IMR-90 (cell line): ENCODE data around the gene BCL2L12. TPM values are rescaled to one million over a fixed set of nuclear protein-coding genes. Genes with fewer than 3 reads are reported as not detected.

Experiments
- ATAC-seq: fragments of 200-7000 bp; cut with Tn5 transposase; 2 replicates; pipeline ENCODE4 v1.9.1; 2020; ENCODE audit warnings: low read depth, mild to moderate bottlenecking, moderate library complexity
- BruUV-seq: library from RNA; stranded (reverse); fragments of 400-500 nt; replicated peaks from 2 replicates; lab custom pipeline; 2021; lab: Mats Ljungman, UMichigan
- CTCF ChIA-PET: fragments of 300-600 bp; formaldehyde crosslinking; extraction: SDS; loops from one replicate; lab custom pipeline; 2021; ENCODE audit warnings: antibody characterized with exemption; lab: Yijun Ruan, JAX
- POLR2A ChIA-PET: fragments of 300-600 bp; sonication (Branson Sonifier 250); formaldehyde crosslinking; loops from one replicate; lab custom pipeline; 2022; ENCODE audit warnings: antibody characterized with exemption; ENCODE audit not compliant: unreplicated experiment; lab: Charles Lee
- DNase-seq: peaks from one replicate; pipeline ENCODE4 v3.0.0; 2013
- H2AFZ ChIP-seq: replicated peaks from 2 replicates; pipeline ENCODE3; 2013; ENCODE audit warnings: low read length, mild to moderate bottlenecking; ENCODE audit not compliant: poor library complexity
- H2AK5ac ChIP-seq: 2 replicates; pipeline ENCODE4 v1.6.1; 2013; ENCODE audit warnings: low read depth, low read length, inconsistent platforms
- H2AK9ac ChIP-seq: replicated peaks from 2 replicates; pipeline ENCODE3; 2013; ENCODE audit warnings: mild to moderate bottlenecking, low read depth, low read length, moderate library complexity; ENCODE audit not compliant: poor library complexity
- H2BK120ac ChIP-seq: 2 replicates; pipeline ENCODE4 v1.6.1; 2013; ENCODE audit warnings: low read depth, low read length, inconsistent platforms
- H2BK15ac ChIP-seq: 3 replicates; pipeline ENCODE4 v1.6.1; 2013; ENCODE audit warnings: low read depth, low read length, inconsistent platforms
- H2BK20ac ChIP-seq: 2 replicates; pipeline ENCODE4 v1.6.1; 2013; ENCODE audit warnings: low read depth, mild to moderate bottlenecking, inconsistent platforms, low read length, moderate library complexity
- H2BK5ac ChIP-seq: 2 replicates; pipeline ENCODE4 v1.6.1; 2013; ENCODE audit warnings: mild to moderate bottlenecking, low read depth, low read length, inconsistent platforms; ENCODE audit not compliant: poor library complexity, severe bottlenecking
- H3K14ac ChIP-seq: replicated peaks from 2 replicates; pipeline ENCODE4 v1.6.1; 2013; ENCODE audit warnings: low read depth, low read length, inconsistent platforms
- H3K18ac ChIP-seq: 2 replicates; pipeline ENCODE4 v1.6.1; 2013; ENCODE audit warnings: low read depth, low read length, control low read depth
- H3K23ac ChIP-seq: 2 replicates; pipeline ENCODE4 v1.6.1; 2013; ENCODE audit warnings: low read depth, low read length, inconsistent platforms
- H3K27ac ChIP-seq: 2 replicates; pipeline ENCODE4 v1.5.1; 2013; ENCODE audit warnings: mild to moderate bottlenecking, control low read depth, low read length; ENCODE audit not compliant: insufficient read depth
- H3K27me3 ChIP-seq: 2 replicates; pipeline ENCODE4 v1.6.1; 2013; ENCODE audit warnings: low read length; ENCODE audit not compliant: control insufficient read depth, insufficient read depth
- H3K36me3 ChIP-seq: 2 replicates; pipeline ENCODE4 v1.6.1; 2013; ENCODE audit warnings: low read length, mixed read lengths; ENCODE audit not compliant: control insufficient read depth, insufficient read depth
- H3K4ac ChIP-seq: 2 replicates; pipeline ENCODE4 v1.6.1; 2013; ENCODE audit warnings: low read depth, low read length, inconsistent platforms
- H3K4me1 ChIP-seq: 2 replicates; pipeline ENCODE4 v1.6.1; 2013; ENCODE audit warnings: low read length, mixed read lengths; ENCODE audit not compliant: control insufficient read depth, insufficient read depth
- H3K4me2 ChIP-seq: 2 replicates; pipeline ENCODE4 v1.6.1; 2013; ENCODE audit warnings: low read depth, mild to moderate bottlenecking, control low read depth, low read length, moderate library complexity
- H3K4me3 ChIP-seq: 2 replicates; pipeline ENCODE4 v1.5.1; 2013; ENCODE audit warnings: low read depth, mild to moderate bottlenecking, control low read depth, low read length, moderate library complexity; ENCODE audit not compliant: insufficient read depth
- H3K56ac ChIP-seq: 2 replicates; pipeline ENCODE4 v1.6.1; 2013; ENCODE audit warnings: low read length, inconsistent platforms; ENCODE audit not compliant: insufficient read depth; ENCODE audit errors: extremely low read depth
- H3K79me1 ChIP-seq, 2 experiments: 2 replicates each; pipeline ENCODE4 v1.6.1; 2013; ENCODE audit warnings: low read length in 2 of 2, inconsistent platforms in 1 of 2, low read depth in 1 of 2
- H3K9ac ChIP-seq: 2 replicates; pipeline ENCODE4 v1.6.1; 2013; ENCODE audit warnings: low read depth, low read length, control low read depth
- H3K9me1 ChIP-seq: 2 replicates; pipeline ENCODE4 v1.6.1; 2013; ENCODE audit warnings: low read length, inconsistent platforms; ENCODE audit not compliant: insufficient read depth
- H3K9me3 ChIP-seq: 2 replicates; pipeline ENCODE4 v1.6.1; 2013; ENCODE audit warnings: low read length; ENCODE audit not compliant: control insufficient read depth, insufficient read depth
- H4K20me1 ChIP-seq: 2 replicates; pipeline ENCODE4 v1.6.1; 2013; ENCODE audit warnings: low read length, inconsistent platforms; ENCODE audit not compliant: insufficient read depth
- H4K5ac ChIP-seq: 2 replicates; pipeline ENCODE4 v1.6.1; 2013; ENCODE audit warnings: mild to moderate bottlenecking, low read depth, low read length, control low read depth
- H4K8ac ChIP-seq, 2 experiments: 2 replicates each; pipeline ENCODE4 v1.6.1; 2013; ENCODE audit warnings: low read depth in 2 of 2, low read length in 2 of 2, control low read depth in 1 of 2, inconsistent platforms in 1 of 2
- H4K91ac ChIP-seq: 2 replicates; pipeline ENCODE4 v1.6.1; 2013; ENCODE audit warnings: low read depth, low read length, inconsistent platforms; ENCODE audit not compliant: insufficient read depth
- BHLHE40 ChIP-seq: fragments of 150-350 bp; IDR thresholded peaks from 2 replicates; pipeline ENCODE4 v1.6.1; 2016; ENCODE audit warnings: mild to moderate bottlenecking, low read depth, low read length
- CEBPB ChIP-seq: IDR thresholded peaks from 2 replicates; pipeline ENCODE4 v1.6.1; 2012; ENCODE audit warnings: low read depth, low read length, improper control_type of control experiment
- FOS ChIP-seq: fragments of 150-350 bp; IDR thresholded peaks from 2 replicates; pipeline ENCODE4 v1.6.1; 2016; ENCODE audit warnings: low read depth, low read length
- MAFK ChIP-seq: IDR thresholded peaks from 2 replicates; pipeline ENCODE4 v1.6.1; 2012; ENCODE audit warnings: low read depth, low read length, improper control_type of control experiment
- MAZ ChIP-seq: IDR thresholded peaks from 2 replicates; pipeline ENCODE4 v1.6.1; 2012; ENCODE audit warnings: low read depth, mild to moderate bottlenecking, low read length, improper control_type of control experiment, moderate library complexity, borderline replicate concordance
- MXI1 ChIP-seq: IDR thresholded peaks from 2 replicates; pipeline ENCODE4 v1.6.1; 2012; ENCODE audit warnings: low read depth, mild to moderate bottlenecking, low read length, moderate library complexity, borderline replicate concordance
- RAD21 ChIP-seq: IDR thresholded peaks from 2 replicates; pipeline ENCODE4 v1.6.1; 2012; ENCODE audit warnings: low read length, improper control_type of control experiment
- RFX5 ChIP-seq: IDR thresholded peaks from 2 replicates; pipeline ENCODE4 v1.8.0; 2012; ENCODE audit warnings: low read depth, mild to moderate bottlenecking, low read length, moderate library complexity
- WGBS, 2 experiments: methylation state at CpG; one replicate each; pipeline versions ENCODE4 v1.1.5 to v1.1.7; 2013; ENCODE audit warnings: missing lambda C conversion rate in 2 of 2; ENCODE audit not compliant: insufficient read length in 1 of 2; ENCODE audit errors: extremely low coverage in 2 of 2; 5-methylcytosine and 5-hydroxymethylcytosine counted together
- dilution Hi-C: fragments of 300-500 bp; cut with HindIII; formaldehyde crosslinking; loops from one replicate; pipeline ENCODE4 v1.14.3; 2018; ENCODE audit warnings: low sequenced_read_pairs; ENCODE audit not compliant: unreplicated experiment
- in situ Hi-C: fragments of 300-500 bp; cut with MboI; formaldehyde crosslinking; loops from 3 replicates; pipeline ENCODE4 v1.14.3; 2019; ENCODE audit warnings: low sequenced_read_pairs, inconsistent platforms, mixed read lengths
- intact Hi-C: fragments of 100-400 bp; cut with micrococcal nuclease; formaldehyde crosslinking; loops from 2 replicates; pipeline ENCODE4 v1.10.0; 2022
- polyA plus RNA-seq, 3 experiments: library from polyadenylated mRNA; depleted of rRNA; stranded (reverse); fragments of >200 nt; gene quantifications; 2 replicates each; pipeline ENCODE4 v1.2.3, GENCODE V29; 2012; ENCODE audit warnings: low replicate concordance in 1 of 3
- total RNA-seq: library from RNA; depleted of rRNA; stranded (reverse); fragments of >200 nt; gene quantifications from 2 replicates; pipeline ENCODE4 v1.2.3, GENCODE V29; 2012
- TF ChIP-seq, protein P1 (sequence below): conservative IDR thresholded peaks from 2 replicates; pipeline ENCODE4 v1.5.1; 2012; ENCODE audit warnings: mild to moderate bottlenecking, low read depth, low read length, improper control_type of control experiment
- TF ChIP-seq, protein P2 (sequence below): fragments of 150-350 bp; IDR thresholded peaks from 2 replicates; pipeline ENCODE4 v1.6.1; 2016; ENCODE audit warnings: low read depth, mild to moderate bottlenecking, low read length, moderate library complexity, borderline replicate concordance

Gene BCL2L12
- total and polyA plus RNA-seq, 2 of the 4 experiments (the other 2 are of a cell fraction): 3.9 to 32.6 TPM

DNA sequence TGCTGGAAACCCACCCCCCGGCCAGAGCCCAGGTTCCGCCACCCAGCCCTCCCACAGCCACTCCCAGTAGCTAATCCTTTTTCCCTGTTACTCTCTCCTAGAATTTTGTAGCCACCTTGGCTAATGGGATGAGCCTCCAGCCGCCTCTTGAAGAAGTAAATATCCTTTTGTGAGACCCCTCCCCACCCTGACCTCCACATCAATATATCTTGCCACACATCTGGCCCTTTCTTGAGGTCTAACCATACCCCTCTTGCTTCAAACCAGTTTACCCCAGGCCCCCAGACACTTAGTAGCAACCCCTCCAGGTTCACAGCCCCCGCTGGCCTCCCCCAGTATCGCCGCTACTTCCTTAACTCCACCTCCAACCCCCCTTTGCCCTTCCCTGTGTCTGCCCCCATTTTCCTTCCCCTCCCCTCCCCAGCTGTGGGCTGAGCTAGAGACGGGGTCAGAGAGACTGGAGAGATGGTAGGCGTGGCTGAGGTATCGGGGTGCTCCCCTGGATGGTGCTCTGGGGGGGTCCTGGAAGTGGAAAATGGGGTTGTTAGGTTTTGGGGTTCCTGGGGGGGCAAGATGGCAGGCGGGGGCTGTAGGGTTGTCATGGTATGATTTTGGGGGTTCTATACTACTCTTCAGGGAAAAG lies 14.2 kb downstream of the BCL2L12 start:
- Histone ChIP-seq H2BK5ac (no peak overlapping the region), H4K20me1 (peaks cover 51% of the 10 kb centered on the region), H2AFZ (no peak overlapping the region), H2AK5ac (no peak overlapping the region), H3K23ac (no peak overlapping the region; the same call in 1 of the 2 replicates), H3K18ac (no peak overlapping the region), H3K9ac (no peak overlapping the region; the same call in 1 of the 2 replicates), H4K5ac (no peak overlapping the region), H3K36me3 (peaks cover 23% of the 10 kb centered on the region), H3K9me3 (no peaks in the 10 kb centered on the region), H4K91ac (0 out of 2 replicates have a peak overlapping the region, but pooled peaks have one; percentile 31), H3K9me1 (peaks cover 3% of the 10 kb centered on the region; the same call in 1 of the 2 replicates), H3K56ac (no peak overlapping the region), H3K4me3 (no peak overlapping the region), H2BK20ac (no peak overlapping the region), H2AK9ac (peak overlapping the region; percentile 68), H3K27ac (peak overlapping the region; percentile 9), H3K27me3 (no peaks in the 10 kb centered on the region), H2BK15ac (no peak overlapping the region), H3K4me2 (no peak overlapping the region; the same call in 1 of the 2 replicates), H3K79me1 (peaks cover 19 to 60% of the 10 kb centered on the region in 2 experiments), H4K8ac (peak overlapping the region in 1 of 2 experiments; percentile 83; a peak in 1 of 4 replicates), H3K14ac (no peak overlapping the region), H3K4me1 (peaks cover 13% of the 10 kb centered on the region), H3K4ac (no peak overlapping the region), H2BK120ac (no peak overlapping the region)
- whole genome bisulfite sequencing, 2 experiments: 52% methylated on average over 3 of the region's 10 CpGs; no CpG with 5 or more reads in 1 of the 2 experiments
- ChIA-PET CTCF (interaction anchor here (0.6 to 1.0 kb wide), 2 partner anchors 110 to 313 kb away, joined by 3 to 4 read pairs; no protein-coding TSS in a partner anchor), POLR2A (no interaction called here)
- dilution Hi-C loops (no loop called here), intact Hi-C loops (loop anchor here (5.0 kb wide), 2 partner anchors 88 to 108 kb away; partner anchors contain the start of gene PRR12), in situ Hi-C loops (loop anchor here (10.0 kb wide), 1 partner anchor 175 kb away; the partner anchor contains the start of gene PTOV1)
- DNase-seq (no peak), ATAC-seq (no peak)
- no TSS peak for BruUV-seq
- TF ChIP-seq CEBPB (no peak), FOS (no peak), MAZ (no peak), BHLHE40 (no peak), MXI1 (no peak), RAD21 (no peak), MAFK (no peak), RFX5 (no peak)
- TF ChIP-seq, protein P1, sequence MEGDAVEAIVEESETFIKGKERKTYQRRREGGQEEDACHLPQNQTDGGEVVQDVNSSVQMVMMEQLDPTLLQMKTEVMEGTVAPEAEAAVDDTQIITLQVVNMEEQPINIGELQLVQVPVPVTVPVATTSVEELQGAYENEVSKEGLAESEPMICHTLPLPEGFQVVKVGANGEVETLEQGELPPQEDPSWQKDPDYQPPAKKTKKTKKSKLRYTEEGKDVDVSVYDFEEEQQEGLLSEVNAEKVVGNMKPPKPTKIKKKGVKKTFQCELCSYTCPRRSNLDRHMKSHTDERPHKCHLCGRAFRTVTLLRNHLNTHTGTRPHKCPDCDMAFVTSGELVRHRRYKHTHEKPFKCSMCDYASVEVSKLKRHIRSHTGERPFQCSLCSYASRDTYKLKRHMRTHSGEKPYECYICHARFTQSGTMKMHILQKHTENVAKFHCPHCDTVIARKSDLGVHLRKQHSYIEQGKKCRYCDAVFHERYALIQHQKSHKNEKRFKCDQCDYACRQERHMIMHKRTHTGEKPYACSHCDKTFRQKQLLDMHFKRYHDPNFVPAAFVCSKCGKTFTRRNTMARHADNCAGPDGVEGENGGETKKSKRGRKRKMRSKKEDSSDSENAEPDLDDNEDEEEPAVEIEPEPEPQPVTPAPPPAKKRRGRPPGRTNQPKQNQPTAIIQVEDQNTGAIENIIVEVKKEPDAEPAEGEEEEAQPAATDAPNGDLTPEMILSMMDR: no peak
- TF ChIP-seq, protein P2, sequence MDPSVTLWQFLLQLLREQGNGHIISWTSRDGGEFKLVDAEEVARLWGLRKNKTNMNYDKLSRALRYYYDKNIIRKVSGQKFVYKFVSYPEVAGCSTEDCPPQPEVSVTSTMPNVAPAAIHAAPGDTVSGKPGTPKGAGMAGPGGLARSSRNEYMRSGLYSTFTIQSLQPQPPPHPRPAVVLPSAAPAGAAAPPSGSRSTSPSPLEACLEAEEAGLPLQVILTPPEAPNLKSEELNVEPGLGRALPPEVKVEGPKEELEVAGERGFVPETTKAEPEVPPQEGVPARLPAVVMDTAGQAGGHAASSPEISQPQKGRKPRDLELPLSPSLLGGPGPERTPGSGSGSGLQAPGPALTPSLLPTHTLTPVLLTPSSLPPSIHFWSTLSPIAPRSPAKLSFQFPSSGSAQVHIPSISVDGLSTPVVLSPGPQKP: no peak
